Cardiac septum (tissue), 1 donor: ENCODE data around the gene KLF6. TPM values are rescaled to one million over a fixed set of nuclear protein-coding genes. Genes with fewer than 3 reads are reported as not detected.

Experiments used
- DNase-seq: peaks from one replicate; pipeline ENCODE4 v3.0.0-alpha.2; 2020; ENCODE audit warnings: low spot score
- intact Hi-C: fragments of 100-400 bp; cut with DNase I; formaldehyde crosslinking; loops from one replicate; pipeline ENCODE4 v1.14.0; 2022
- total RNA-seq: library from RNA; stranded (reverse); fragmentation: NEBNext Ultra II Directional; extraction: Animal tissue kit (Norgen Biotek cat#: 25700); gene quantifications from one replicate; pipeline ENCODE4 v1.2.1, GENCODE V29; 2021
- donor health status: DM: no; HTN: no; CAD: no.

The KLF6 gene
- total RNA-seq, 1 donor from 2014 or later: 83.1 TPM

GRCh38 chr10:3780021-3780770 lies 4.8 kb downstream of the KLF6 start:
- DNase-seq: peak; percentile 76
- intact Hi-C loops: loop anchor here (2.0 to 10.0 kb wide), 5 partner anchors 311 to 882 kb away; no protein-coding TSS in a partner anchor

- intact Hi-C loops: loop anchor here (5.0 kb wide), 2 partner anchors 252 to 327 kb away; no protein-coding TSS in a partner anchor
- DNase-seq: peak; percentile 74
Observed at GRCh38 chr10:3779158-3779741, 5.8 kb downstream of the KLF6 start.

DNA sequence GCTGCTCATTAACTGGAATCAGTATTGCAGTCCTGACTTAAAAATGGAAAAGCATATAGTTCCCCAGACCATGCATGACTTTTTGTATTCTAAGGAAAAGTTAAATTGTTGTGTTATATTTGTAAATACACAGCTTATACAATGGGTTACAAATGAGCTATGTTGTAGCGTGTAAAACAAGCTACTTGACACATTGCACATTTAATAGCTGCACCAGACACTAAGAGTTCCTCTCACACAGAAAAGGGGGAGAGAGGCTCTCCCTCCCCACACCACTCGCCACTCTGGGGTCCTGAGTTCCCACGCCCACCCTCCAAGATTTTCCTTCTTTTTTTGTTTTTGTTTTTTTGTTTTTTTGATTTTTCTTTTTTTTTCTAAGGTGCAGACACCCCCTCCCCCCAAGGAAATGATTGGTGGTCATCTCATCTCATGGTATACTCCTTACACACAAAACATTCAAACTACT lies 6.3 kb downstream of the KLF6 start:
- no peak for DNase-seq
- intact Hi-C loops: loop anchor here (5.0 kb wide), 2 partner anchors 251 to 326 kb away; no protein-coding TSS in a partner anchor

DNA sequence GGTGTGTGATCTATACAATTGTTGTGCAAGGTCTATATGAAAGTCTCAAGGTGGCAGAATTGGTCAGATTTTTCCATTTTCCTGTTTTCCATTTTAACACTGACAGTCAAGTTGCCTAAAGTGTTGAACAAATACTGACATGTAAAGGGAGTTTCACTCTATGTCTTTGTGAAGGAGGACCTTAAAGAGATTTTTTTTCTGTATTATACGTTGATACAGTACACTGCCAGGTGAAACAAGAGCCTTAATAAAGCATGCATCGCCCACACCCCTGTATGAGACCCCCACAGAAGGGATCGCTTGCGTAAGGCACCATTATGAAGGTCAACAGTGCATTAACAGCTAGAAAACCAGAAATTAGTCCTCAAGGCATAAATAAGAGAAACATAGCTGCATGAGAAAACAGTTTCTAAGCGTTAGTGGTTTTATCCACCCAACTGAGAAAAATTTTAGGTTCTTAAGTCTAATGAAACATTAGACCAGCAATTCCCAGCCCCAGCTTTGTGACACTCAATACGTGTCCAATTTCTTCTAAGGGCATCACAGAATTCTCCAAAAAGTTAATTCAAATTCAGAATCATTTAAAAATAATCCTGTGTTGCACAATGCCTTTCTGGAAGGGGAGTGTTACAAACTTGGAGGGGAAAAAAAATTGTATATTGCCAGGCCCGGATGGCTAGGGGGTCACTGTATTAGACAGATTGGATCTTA lies 6.9 kb downstream of the KLF6 start:
- intact Hi-C loops: loop anchor here (5.0 kb wide), 2 partner anchors 251 to 326 kb away; no protein-coding TSS in a partner anchor
- no peak for DNase-seq

DNA sequence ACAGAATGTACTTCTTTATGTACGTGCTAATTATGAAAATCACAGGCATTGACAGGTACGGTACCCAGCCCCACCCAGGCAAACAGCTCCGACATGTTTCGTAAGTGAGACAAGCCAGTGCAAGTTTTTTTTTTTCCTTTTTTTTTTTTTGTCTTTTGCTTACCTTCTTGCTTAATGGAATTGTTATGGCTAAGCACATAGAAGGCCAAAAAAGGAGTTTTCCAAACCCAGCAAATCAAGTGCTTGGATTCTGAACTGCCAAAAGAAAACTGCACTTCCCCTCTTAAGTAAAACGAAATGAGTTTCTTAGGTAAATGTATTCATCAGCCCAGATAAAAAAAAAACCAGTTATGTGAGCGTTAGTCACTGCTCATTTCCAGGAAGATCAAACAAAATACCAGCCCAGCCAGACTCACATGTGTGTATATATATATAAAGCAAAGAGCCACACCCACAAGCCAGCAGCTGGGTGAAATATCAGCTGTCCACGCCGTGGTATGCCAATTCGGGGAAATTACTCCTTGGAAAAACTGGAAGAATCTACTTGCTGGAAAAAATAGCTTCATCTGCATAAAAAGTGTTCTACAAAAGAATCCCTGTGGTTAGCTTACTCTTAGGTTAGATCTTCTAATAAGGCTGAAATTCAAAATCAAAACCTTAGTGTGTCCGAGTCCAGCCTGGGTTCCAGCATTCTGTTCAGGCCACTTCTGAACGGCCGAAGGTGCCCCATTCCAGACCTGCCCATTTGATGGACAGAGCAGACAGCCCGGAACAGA lies 8.0 kb downstream of the KLF6 start:
- intact Hi-C loops: loop anchor here (5.0 kb wide), 2 partner anchors 250 to 325 kb away; no protein-coding TSS in a partner anchor
- DNase-seq: no peak

- intact Hi-C loops: loop anchor here (5.0 kb wide), 2 partner anchors 249 to 324 kb away; no protein-coding TSS in a partner anchor
- DNase-seq: no peak
Observed at GRCh38 chr10:3775696-3776551, 9.1 kb downstream of the KLF6 start.

GRCh38 chr10:3774814-3775695 lies 10.0 kb downstream of the KLF6 start:
- DNase-seq: no peak
- intact Hi-C loops: loop anchor here (5.0 kb wide), 2 partner anchors 248 to 323 kb away; no protein-coding TSS in a partner anchor

- intact Hi-C loops: no loop called here
- DNase-seq: no peak
Observed at GRCh38 chr10:3774018-3774813, 10.8 kb downstream of the KLF6 start.

- intact Hi-C loops: no loop called here
- no peak for DNase-seq
Observed at GRCh38 chr10:3773460-3774017, 11.5 kb downstream of the KLF6 start.

DNA sequence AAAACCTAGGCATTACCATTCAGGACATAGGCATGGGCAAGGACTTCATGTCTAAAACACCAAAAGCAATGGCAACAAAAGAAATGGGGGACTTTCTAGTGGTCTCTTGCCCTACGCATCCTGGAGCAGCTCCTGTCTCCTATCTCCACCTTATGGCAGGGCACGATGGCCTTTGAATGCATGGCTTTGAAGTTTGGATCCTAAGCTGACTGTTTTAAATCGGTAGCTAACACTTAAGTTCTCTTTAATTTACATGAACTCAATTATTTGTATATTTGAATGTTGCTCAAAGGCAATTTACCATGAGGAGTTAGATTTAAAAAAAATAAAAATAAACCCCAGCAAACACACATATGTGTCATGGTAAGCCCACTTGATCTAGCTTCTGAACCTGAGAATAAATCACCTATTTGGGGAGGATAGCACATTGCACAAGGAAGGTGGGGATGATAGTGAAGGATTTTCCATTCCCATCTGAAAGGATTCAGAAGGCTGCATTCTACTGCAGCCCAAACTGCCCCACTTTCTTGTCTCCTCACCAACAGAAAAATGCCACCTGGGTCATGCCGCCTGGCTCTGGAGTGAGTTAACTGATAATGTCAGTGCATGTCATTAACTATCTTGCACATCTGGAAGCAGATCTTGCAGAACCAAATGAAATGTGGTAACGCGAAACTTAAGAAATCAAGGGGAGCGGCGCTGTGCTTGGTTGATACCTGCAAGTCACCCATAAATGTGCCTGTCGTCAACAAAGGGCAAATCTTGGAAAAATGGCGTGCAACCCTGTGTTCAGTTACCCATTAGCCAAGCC lies 12.4 kb downstream of the KLF6 start:
- no peak for DNase-seq
- intact Hi-C loops: no loop called here

- DNase-seq: no peak
- intact Hi-C loops: no loop called here
Observed at GRCh38 chr10:3770611-3771110, 14.3 kb downstream of the KLF6 start.

DNA sequence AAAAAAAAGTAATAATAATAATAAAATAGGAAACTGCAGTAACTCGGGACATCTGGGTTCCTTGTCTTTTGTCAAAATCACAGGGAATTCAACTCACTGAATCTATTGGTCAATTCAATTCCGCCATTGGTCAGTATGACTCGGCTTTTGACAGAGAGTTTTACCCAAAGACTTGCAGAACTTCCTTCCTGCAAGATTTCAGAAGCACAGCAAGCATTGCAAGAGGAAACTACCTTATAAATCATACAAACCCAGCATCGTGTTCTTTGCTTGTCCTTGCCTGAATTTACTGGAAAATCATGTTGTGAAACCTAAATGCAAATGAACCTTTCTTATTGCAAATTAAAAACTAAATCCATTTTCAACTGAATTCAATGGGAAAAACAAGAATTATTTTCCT lies 15.5 kb downstream of the KLF6 start:
- DNase-seq: no peak

GRCh38 chr10:3766046-3766756 lies 18.8 kb downstream of the KLF6 start:
- intact Hi-C loops: no loop called here

More for the DNA sequence above, 15.5 kb downstream of the KLF6 start:
- intact Hi-C loops: no loop called here

GRCh38 chr10:3765146-3765545 lies 19.9 kb downstream of the KLF6 start:
- intact Hi-C loops: no loop called here
- DNase-seq: peak; percentile 90

More at GRCh38 chr10:3766046-3766756, 18.8 kb downstream of the KLF6 start:
- DNase-seq: no peak
